ENCODE results near the gene PYGM.

DNA sequence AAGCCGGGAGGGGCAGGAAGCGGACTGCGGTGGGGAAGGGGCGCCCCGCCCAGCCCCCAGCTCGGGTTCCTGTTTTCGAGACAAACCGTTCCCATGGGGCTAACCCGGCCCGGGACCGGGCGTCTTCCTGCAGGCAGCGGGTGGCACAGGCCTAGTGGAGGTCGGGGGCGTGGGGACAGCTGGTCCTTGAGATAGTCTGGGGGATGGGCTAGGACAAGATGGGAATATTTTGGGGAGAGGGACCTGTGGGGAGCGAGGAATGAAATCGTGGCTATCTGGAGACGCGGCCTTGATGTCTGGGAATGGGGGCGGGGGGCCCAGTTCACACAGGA, 14.6 kb downstream of the PYGM start:
- TF ChIP-seq, protein P1, sequence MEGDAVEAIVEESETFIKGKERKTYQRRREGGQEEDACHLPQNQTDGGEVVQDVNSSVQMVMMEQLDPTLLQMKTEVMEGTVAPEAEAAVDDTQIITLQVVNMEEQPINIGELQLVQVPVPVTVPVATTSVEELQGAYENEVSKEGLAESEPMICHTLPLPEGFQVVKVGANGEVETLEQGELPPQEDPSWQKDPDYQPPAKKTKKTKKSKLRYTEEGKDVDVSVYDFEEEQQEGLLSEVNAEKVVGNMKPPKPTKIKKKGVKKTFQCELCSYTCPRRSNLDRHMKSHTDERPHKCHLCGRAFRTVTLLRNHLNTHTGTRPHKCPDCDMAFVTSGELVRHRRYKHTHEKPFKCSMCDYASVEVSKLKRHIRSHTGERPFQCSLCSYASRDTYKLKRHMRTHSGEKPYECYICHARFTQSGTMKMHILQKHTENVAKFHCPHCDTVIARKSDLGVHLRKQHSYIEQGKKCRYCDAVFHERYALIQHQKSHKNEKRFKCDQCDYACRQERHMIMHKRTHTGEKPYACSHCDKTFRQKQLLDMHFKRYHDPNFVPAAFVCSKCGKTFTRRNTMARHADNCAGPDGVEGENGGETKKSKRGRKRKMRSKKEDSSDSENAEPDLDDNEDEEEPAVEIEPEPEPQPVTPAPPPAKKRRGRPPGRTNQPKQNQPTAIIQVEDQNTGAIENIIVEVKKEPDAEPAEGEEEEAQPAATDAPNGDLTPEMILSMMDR (IDR thresholded peaks at IDR 0.05 in 2 of 3, conservative IDR thresholded peaks at IDR 0.05 in 1 of 3; ENCODE audit: borderline replicate concordance in 1 of 3, insufficient read depth in 1 of 3, low read depth in 2 of 3, low read length in 2 of 3): no peak
- no peak; the same call in 1 of the 2 replicates for TF ChIP-seq ZFX (IDR thresholded peaks at IDR 0.05)
- TF ChIP-seq YY1 (IDR thresholded peaks at IDR 0.05; ENCODE audit: extremely low read depth, insufficient replicate concordance, low read depth, low read length): no peak
- no peak for TF ChIP-seq EZH2 (IDR thresholded peaks at IDR 0.05)
- no peak for TF ChIP-seq POLR2A (IDR thresholded peaks at IDR 0.05; ENCODE audit: borderline replicate concordance, extremely low read depth, insufficient read depth, insufficient read length)
- TF ChIP-seq, protein P2, sequence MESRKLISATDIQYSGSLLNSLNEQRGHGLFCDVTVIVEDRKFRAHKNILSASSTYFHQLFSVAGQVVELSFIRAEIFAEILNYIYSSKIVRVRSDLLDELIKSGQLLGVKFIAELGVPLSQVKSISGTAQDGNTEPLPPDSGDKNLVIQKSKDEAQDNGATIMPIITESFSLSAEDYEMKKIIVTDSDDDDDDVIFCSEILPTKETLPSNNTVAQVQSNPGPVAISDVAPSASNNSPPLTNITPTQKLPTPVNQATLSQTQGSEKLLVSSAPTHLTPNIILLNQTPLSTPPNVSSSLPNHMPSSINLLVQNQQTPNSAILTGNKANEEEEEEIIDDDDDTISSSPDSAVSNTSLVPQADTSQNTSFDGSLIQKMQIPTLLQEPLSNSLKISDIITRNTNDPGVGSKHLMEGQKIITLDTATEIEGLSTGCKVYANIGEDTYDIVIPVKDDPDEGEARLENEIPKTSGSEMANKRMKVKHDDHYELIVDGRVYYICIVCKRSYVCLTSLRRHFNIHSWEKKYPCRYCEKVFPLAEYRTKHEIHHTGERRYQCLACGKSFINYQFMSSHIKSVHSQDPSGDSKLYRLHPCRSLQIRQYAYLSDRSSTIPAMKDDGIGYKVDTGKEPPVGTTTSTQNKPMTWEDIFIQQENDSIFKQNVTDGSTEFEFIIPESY (IDR thresholded peaks at IDR 0.05; ENCODE audit: extremely low read depth, insufficient replicate concordance, low read length): no peak
- no peak for TF ChIP-seq SP1 (IDR thresholded peaks at IDR 0.05; ENCODE audit: low read depth)
- TF ChIP-seq, protein P3, sequence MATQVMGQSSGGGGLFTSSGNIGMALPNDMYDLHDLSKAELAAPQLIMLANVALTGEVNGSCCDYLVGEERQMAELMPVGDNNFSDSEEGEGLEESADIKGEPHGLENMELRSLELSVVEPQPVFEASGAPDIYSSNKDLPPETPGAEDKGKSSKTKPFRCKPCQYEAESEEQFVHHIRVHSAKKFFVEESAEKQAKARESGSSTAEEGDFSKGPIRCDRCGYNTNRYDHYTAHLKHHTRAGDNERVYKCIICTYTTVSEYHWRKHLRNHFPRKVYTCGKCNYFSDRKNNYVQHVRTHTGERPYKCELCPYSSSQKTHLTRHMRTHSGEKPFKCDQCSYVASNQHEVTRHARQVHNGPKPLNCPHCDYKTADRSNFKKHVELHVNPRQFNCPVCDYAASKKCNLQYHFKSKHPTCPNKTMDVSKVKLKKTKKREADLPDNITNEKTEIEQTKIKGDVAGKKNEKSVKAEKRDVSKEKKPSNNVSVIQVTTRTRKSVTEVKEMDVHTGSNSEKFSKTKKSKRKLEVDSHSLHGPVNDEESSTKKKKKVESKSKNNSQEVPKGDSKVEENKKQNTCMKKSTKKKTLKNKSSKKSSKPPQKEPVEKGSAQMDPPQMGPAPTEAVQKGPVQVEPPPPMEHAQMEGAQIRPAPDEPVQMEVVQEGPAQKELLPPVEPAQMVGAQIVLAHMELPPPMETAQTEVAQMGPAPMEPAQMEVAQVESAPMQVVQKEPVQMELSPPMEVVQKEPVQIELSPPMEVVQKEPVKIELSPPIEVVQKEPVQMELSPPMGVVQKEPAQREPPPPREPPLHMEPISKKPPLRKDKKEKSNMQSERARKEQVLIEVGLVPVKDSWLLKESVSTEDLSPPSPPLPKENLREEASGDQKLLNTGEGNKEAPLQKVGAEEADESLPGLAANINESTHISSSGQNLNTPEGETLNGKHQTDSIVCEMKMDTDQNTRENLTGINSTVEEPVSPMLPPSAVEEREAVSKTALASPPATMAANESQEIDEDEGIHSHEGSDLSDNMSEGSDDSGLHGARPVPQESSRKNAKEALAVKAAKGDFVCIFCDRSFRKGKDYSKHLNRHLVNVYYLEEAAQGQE (IDR thresholded peaks at IDR 0.05; ENCODE audit: low read depth): no peak
- TF ChIP-seq CEBPB (IDR thresholded peaks at IDR 0.05; ENCODE audit: low read depth): no peak
- no peak for TF ChIP-seq RAD21 (IDR thresholded peaks at IDR 0.05; ENCODE audit: low read depth)
- no peak for TF ChIP-seq POLR2AphosphoS5 (IDR thresholded peaks at IDR 0.05; ENCODE audit: low read depth, low read length)

All from HCT116 (cell line).